Left ventricle myocardium inferior (tissue), 1 donor: ENCODE data around the gene HCRT. TPM values are rescaled to one million over a fixed set of nuclear protein-coding genes. Genes with fewer than 3 reads are reported as not detected.

Experiments used
- DNase-seq: peaks from one replicate; pipeline ENCODE4 v3.0.0-alpha.2; 2020
- H3K27ac ChIP-seq: fragments of 200-600 bp; replicated peaks from 2 replicates; pipeline ENCODE4 v1.8.0; 2021
- H3K27me3 ChIP-seq: fragments of 200-600 bp; 2 replicates; pipeline ENCODE4 v1.8.0; 2021; ENCODE audit warnings: low read depth
- H3K36me3 ChIP-seq: fragments of 200-600 bp; 2 replicates; pipeline ENCODE4 v1.8.0; 2021
- H3K4me1 ChIP-seq: fragments of 200-600 bp; 2 replicates; pipeline ENCODE4 v1.8.0; 2021
- H3K4me3 ChIP-seq: fragments of 200-600 bp; 2 replicates; pipeline ENCODE4 v1.8.0; 2021; ENCODE audit warnings: mild to moderate bottlenecking, moderate library complexity
- H3K9me3 ChIP-seq: fragments of 200-600 bp; replicated peaks from 2 replicates; pipeline ENCODE4 v1.8.0; 2021
- CTCF ChIP-seq: fragments of 200-600 bp; IDR thresholded peaks from 2 replicates; pipeline ENCODE4 v1.8.0; 2021; ENCODE audit warnings: antibody characterized with exemption, mild to moderate bottlenecking, borderline replicate concordance
- intact Hi-C: fragments of 100-400 bp; cut with micrococcal nuclease; formaldehyde crosslinking; loops from one replicate; pipeline ENCODE4 v1.11.0; 2022
- total RNA-seq: library from RNA; stranded (reverse); fragmentation: NEBNext Ultra II Directional; extraction: Animal tissue kit (Norgen Biotek cat#: 25700); gene quantifications from one replicate; pipeline ENCODE4 v1.2.1, GENCODE V29; 2021
- donor health status: DM: no; HTN: yes; CAD: no; lungs with severe emphysema.

Gene HCRT
- total RNA-seq, 1 donor from 2014 or later: not detected

- intact Hi-C loops: no loop called here
- no peaks in the 10 kb centered on the region for H3K36me3 ChIP-seq
Observed at GRCh38 chr17:42182927-42183734, 2.1 kb downstream of the HCRT start.

GRCh38 chr17:42181851-42182207 lies 3.4 kb downstream of the HCRT start:
- Histone ChIP-seq H3K4me3 (no peak overlapping the region), H3K27me3 (peaks cover 34% of the 10 kb centered on the region), H3K9me3 (no peaks in the 10 kb centered on the region), H3K27ac (no peak overlapping the region), H3K4me1 (peaks cover 43% of the 10 kb centered on the region), H3K36me3 (no peaks in the 10 kb centered on the region)
- intact Hi-C loops: no loop called here
- DNase-seq: no peak
- no peak for TF ChIP-seq CTCF

More at GRCh38 chr17:42182927-42183734, 2.1 kb downstream of the HCRT start:
- Histone ChIP-seq H3K4me3 (peak overlapping the region; percentile 68), H3K27ac (peak overlapping the region; percentile 90), H3K4me1 (peaks cover 43% of the 10 kb centered on the region), H3K9me3 (no peaks in the 10 kb centered on the region), H3K27me3 (peaks cover 34% of the 10 kb centered on the region)
- no peak for DNase-seq
- no peak for TF ChIP-seq CTCF

GRCh38 chr17:42180922-42181850 lies 4.1 kb downstream of the HCRT start, which contains the start of gene KCNH4:
TSS of gene KCNH4 (minus strand) at chr17:42181142. CDS start at chr17:42180945, 197 bp downstream.
- peak; percentile 65 for TF ChIP-seq CTCF
- intact Hi-C loops: no loop called here
- H3K4me1 ChIP-seq: peaks cover 43% of the 10 kb centered on the region
- no peaks in the 10 kb centered on the region for H3K36me3 ChIP-seq
- H3K4me3 ChIP-seq: peak within 1 kb of the TSS; percentile 66
- H3K27me3 ChIP-seq: peaks cover 34% of the 10 kb centered on the region
- peak within 1 kb of the TSS; percentile 8 for H3K27ac ChIP-seq
- peak; percentile 82 for DNase-seq
- H3K9me3 ChIP-seq: no peaks in the 10 kb centered on the region

GRCh38 chr17:42180411-42180921 lies 4.8 kb downstream of the HCRT start:
- H3K4me1 ChIP-seq: peaks cover 43% of the 10 kb centered on the region
- TF ChIP-seq CTCF: no peak
- peaks cover 34% of the 10 kb centered on the region for H3K27me3 ChIP-seq
- no peaks in the 10 kb centered on the region for H3K9me3 ChIP-seq
- H3K4me3 ChIP-seq: peak overlapping the region; percentile 66
- intact Hi-C loops: no loop called here
- H3K27ac ChIP-seq: peak overlapping the region; percentile 8
- DNase-seq: no peak
- H3K36me3 ChIP-seq: no peaks in the 10 kb centered on the region

GRCh38 chr17:42179911-42180410 lies 5.3 kb downstream of the HCRT start:
- H3K27me3 ChIP-seq: peaks cover 34% of the 10 kb centered on the region
- H3K36me3 ChIP-seq: no peaks in the 10 kb centered on the region
- H3K4me1 ChIP-seq: peaks cover 43% of the 10 kb centered on the region
- H3K27ac ChIP-seq: no peak overlapping the region
- TF ChIP-seq CTCF: no peak
- peak overlapping the region; percentile 66 for H3K4me3 ChIP-seq
- DNase-seq: peak; percentile 25
- intact Hi-C loops: no loop called here
- no peaks in the 10 kb centered on the region for H3K9me3 ChIP-seq
